Mesendoderm (in vitro differentiated cells): ENCODE data around the gene FAM171A1.

Source experiments
- DNase-seq: peaks from one replicate; pipeline ENCODE4 v3.0.0; 2013
- H2AK5ac ChIP-seq: 2 replicates; pipeline ENCODE4 v1.6.1; 2013; ENCODE audit warnings: low read length, inconsistent platforms
- H2BK120ac ChIP-seq: 2 replicates; pipeline ENCODE4 v1.6.1; 2013; ENCODE audit warnings: low read depth, mild to moderate bottlenecking, low read length, moderate library complexity, mixed read lengths
- H2BK15ac ChIP-seq: replicated peaks from 2 replicates; pipeline ENCODE4 v1.6.1; 2013; ENCODE audit warnings: low read depth, mild to moderate bottlenecking, moderate library complexity
- H2BK5ac ChIP-seq: 2 replicates; pipeline ENCODE4 v1.6.1; 2013; ENCODE audit warnings: low read length, inconsistent platforms
- H3K18ac ChIP-seq: 2 replicates; pipeline ENCODE4 v1.6.1; 2013; ENCODE audit warnings: mild to moderate bottlenecking, low read length, mixed read lengths
- H3K23ac ChIP-seq: one replicate; pipeline ENCODE4 v1.6.1; 2013; ENCODE audit warnings: low read length
- H3K27ac ChIP-seq: 2 replicates; pipeline ENCODE4 v1.5.1; 2013; ENCODE audit warnings: low read depth, mild to moderate bottlenecking, inconsistent platforms, low read length, moderate library complexity
- H3K27me3 ChIP-seq: 2 replicates; pipeline ENCODE4 v1.6.1; 2013; ENCODE audit warnings: low read length, control low read depth, mild to moderate bottlenecking, inconsistent platforms; ENCODE audit not compliant: insufficient read depth, poor library complexity
- H3K36me3 ChIP-seq: 2 replicates; pipeline ENCODE4 v1.6.1; 2013; ENCODE audit warnings: low read length, inconsistent platforms; ENCODE audit not compliant: control insufficient read depth, insufficient read depth
- H3K4ac ChIP-seq: one replicate; pipeline ENCODE4 v1.6.1; 2013; ENCODE audit warnings: low read depth, mild to moderate bottlenecking, low read length, moderate library complexity
- H3K4me1 ChIP-seq: 2 replicates; pipeline ENCODE4 v1.6.1; 2013; ENCODE audit warnings: low read depth, low read length, inconsistent platforms; ENCODE audit not compliant: control insufficient read depth
- H3K4me2 ChIP-seq: 2 replicates; pipeline ENCODE4 v1.6.1; 2013; ENCODE audit warnings: low read length
- H3K4me3 ChIP-seq: 2 replicates; pipeline ENCODE4 v1.5.1; 2013; ENCODE audit warnings: mild to moderate bottlenecking, low read length
- H3K56ac ChIP-seq: one replicate; pipeline ENCODE4 v1.6.1; 2013; ENCODE audit warnings: low read length
- H3K79me1 ChIP-seq: 2 replicates; pipeline ENCODE4 v1.6.1; 2013; ENCODE audit warnings: low read length, inconsistent platforms
- H3K79me2 ChIP-seq: 2 replicates; pipeline ENCODE4 v1.6.1; 2013; ENCODE audit warnings: mild to moderate bottlenecking, low read length; ENCODE audit not compliant: control insufficient read depth, insufficient read depth
- H3K9ac ChIP-seq: 2 replicates; pipeline ENCODE4 v1.6.1; 2013; ENCODE audit warnings: low read length, inconsistent platforms
- H4K5ac ChIP-seq: one replicate; pipeline ENCODE4 v1.6.1; 2013; ENCODE audit warnings: low read length
- H4K8ac ChIP-seq: one replicate; pipeline ENCODE4 v1.6.1; 2013; ENCODE audit warnings: low read depth, mild to moderate bottlenecking, control low read depth, low read length, moderate library complexity
- WGBS: extraction: QIAGEN DNeasy Blood & Tissue Kit; methylation state at CpG from one replicate; pipeline ENCODE4 v1.1.7; 2013; ENCODE audit warnings: low lambda C conversion rate, missing lambda C conversion rate; ENCODE audit not compliant: insufficient coverage; ENCODE audit errors: extremely low coverage; 5-methylcytosine and 5-hydroxymethylcytosine counted together

The FAM171A1 gene

GRCh38 chr10:15300697-15301096 lies 70.4 kb downstream of the FAM171A1 start:
- Histone ChIP-seq H3K18ac (no peak overlapping the region), H2BK120ac (no peak overlapping the region), H3K36me3 (no peaks in the 10 kb centered on the region), H3K9ac (no peak overlapping the region), H4K8ac (no peak overlapping the region), H3K4me1 (no peaks in the 10 kb centered on the region), H2BK5ac (no peak overlapping the region), H3K56ac (no peak overlapping the region), H3K23ac (no peak overlapping the region), H3K27me3 (no peaks in the 10 kb centered on the region), H2AK5ac (no peak overlapping the region), H3K4me2 (no peak overlapping the region), H2BK15ac (no peak overlapping the region), H4K5ac (no peak overlapping the region), H3K79me1 (peaks cover 11% of the 10 kb centered on the region), H3K27ac (no peak overlapping the region), H3K4me3 (no peak overlapping the region), H3K79me2 (no peaks in the 10 kb centered on the region), H3K4ac (no peak overlapping the region)
- DNase-seq, result no peak
- WGBS, result no CpG with 5 or more reads among the region's 4 CpGs

GRCh38 chr10:15300145-15300544 lies 70.9 kb downstream of the FAM171A1 start:
- peaks cover 12% of the 10 kb centered on the region for H3K79me1 ChIP-seq
- DNase-seq, result no peak
- no peak overlapping the region for H3K18ac ChIP-seq
- H3K36me3 ChIP-seq, result no peaks in the 10 kb centered on the region
- no peak overlapping the region for H3K4me2 ChIP-seq
- H3K4me1 ChIP-seq, result no peaks in the 10 kb centered on the region
- no peak overlapping the region for H3K4me3 ChIP-seq
- no peaks in the 10 kb centered on the region for H3K79me2 ChIP-seq
- no peak overlapping the region for H3K9ac ChIP-seq
- no peak overlapping the region for H2BK120ac ChIP-seq
- no peak overlapping the region for H2AK5ac ChIP-seq
- no peak overlapping the region for H3K56ac ChIP-seq
- no peak overlapping the region for H3K4ac ChIP-seq
- no peak overlapping the region for H3K23ac ChIP-seq
- H2BK15ac ChIP-seq, result no peak overlapping the region
- no peak overlapping the region for H4K5ac ChIP-seq
- no peak overlapping the region for H3K27ac ChIP-seq
- WGBS, result no CpG with 5 or more reads among the region's 2 CpGs
- no peaks in the 10 kb centered on the region for H3K27me3 ChIP-seq
- no peak overlapping the region for H4K8ac ChIP-seq
- no peak overlapping the region for H2BK5ac ChIP-seq

GRCh38 chr10:15296701-15297100 lies 74.4 kb downstream of the FAM171A1 start:
- no peak for DNase-seq
- Histone ChIP-seq H3K36me3 (no peaks in the 10 kb centered on the region), H2BK120ac (no peak overlapping the region), H3K79me2 (no peaks in the 10 kb centered on the region), H4K5ac (no peak overlapping the region), H2BK15ac (no peak overlapping the region), H2AK5ac (no peak overlapping the region), H3K18ac (no peak overlapping the region), H3K23ac (no peak overlapping the region), H3K56ac (no peak overlapping the region), H3K27me3 (no peaks in the 10 kb centered on the region), H3K4me2 (no peak overlapping the region), H2BK5ac (no peak overlapping the region), H3K27ac (no peak overlapping the region), H3K4ac (no peak overlapping the region), H4K8ac (no peak overlapping the region), H3K79me1 (peaks cover 13% of the 10 kb centered on the region), H3K4me1 (no peaks in the 10 kb centered on the region), H3K9ac (no peak overlapping the region), H3K4me3 (no peak overlapping the region)
- WGBS, result no CpG with 5 or more reads among the region's 6 CpGs

GRCh38 chr10:15295537-15296325 lies 75.4 kb downstream of the FAM171A1 start:
- H3K79me2 ChIP-seq, result no peaks in the 10 kb centered on the region
- no peak overlapping the region for H3K23ac ChIP-seq
- H3K4me2 ChIP-seq, result no peak overlapping the region
- H2AK5ac ChIP-seq, result no peak overlapping the region
- H3K27ac ChIP-seq, result no peak overlapping the region
- H3K4ac ChIP-seq, result no peak overlapping the region
- H3K56ac ChIP-seq, result no peak overlapping the region
- H3K36me3 ChIP-seq, result no peaks in the 10 kb centered on the region
- no peak overlapping the region for H3K9ac ChIP-seq
- no peak overlapping the region for H2BK120ac ChIP-seq
- no peaks in the 10 kb centered on the region for H3K27me3 ChIP-seq
- H3K79me1 ChIP-seq, result peaks cover 10% of the 10 kb centered on the region
- no peaks in the 10 kb centered on the region for H3K4me1 ChIP-seq
- no peak overlapping the region for H4K8ac ChIP-seq
- no peak overlapping the region for H4K5ac ChIP-seq
- no peak overlapping the region for H3K4me3 ChIP-seq
- WGBS, result no CpG with 5 or more reads among the region's 5 CpGs
- no peak overlapping the region for H2BK5ac ChIP-seq
- no peak for DNase-seq
- no peak overlapping the region for H2BK15ac ChIP-seq
- no peak overlapping the region for H3K18ac ChIP-seq

- Histone ChIP-seq H3K79me1 (peaks cover 11% of the 10 kb centered on the region), H3K4me1 (no peaks in the 10 kb centered on the region), H3K27ac (peak overlapping the region; percentile 5), H2BK15ac (no peak overlapping the region), H3K9ac (no peak overlapping the region), H3K36me3 (no peaks in the 10 kb centered on the region), H3K56ac (no peak overlapping the region), H3K4ac (no peak overlapping the region), H3K79me2 (no peaks in the 10 kb centered on the region), H3K27me3 (no peaks in the 10 kb centered on the region), H3K4me2 (no peak overlapping the region), H4K8ac (no peak overlapping the region), H2BK5ac (no peak overlapping the region), H2AK5ac (no peak overlapping the region), H3K4me3 (no peak overlapping the region), H3K18ac (no peak overlapping the region), H4K5ac (no peak overlapping the region), H2BK120ac (no peak overlapping the region), H3K23ac (no peak overlapping the region)
- DNase-seq, result no peak
- WGBS, result no CpG with 5 or more reads among the region's 13 CpGs
These were observed 76.9 kb downstream of the FAM171A1 start for GRCh38 chr10:15293862-15294842.
